Amygdala (tissue), 56 donors: ENCODE measurements around the gene C1orf210.

Source experiments
- DNase-seq, 56 donors: peaks; one replicate each; lab custom pipeline; 2025; lab: John Stamatoyannopoulos, UW

Gene C1orf210

DNA sequence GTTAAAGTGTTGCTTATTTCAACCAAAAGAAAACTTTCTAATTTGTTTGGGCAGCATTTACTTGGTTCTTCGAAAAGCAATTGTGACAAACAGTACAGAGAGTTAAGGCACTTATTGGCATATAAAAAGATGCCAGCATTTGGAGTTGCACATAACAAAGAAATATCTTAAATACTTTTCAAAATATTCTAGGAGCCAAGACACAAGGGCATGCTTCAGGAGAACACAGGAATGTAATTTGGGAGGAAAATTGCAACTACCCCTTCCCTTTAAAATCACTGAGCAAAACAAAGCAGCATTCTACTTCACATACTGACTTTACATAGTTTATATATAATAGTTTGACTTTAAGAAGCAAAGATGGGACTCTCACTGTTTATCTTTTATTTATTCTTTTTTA lies 10.8 kb upstream of the C1orf210 start:
- no peak for DNase-seq

DNA sequence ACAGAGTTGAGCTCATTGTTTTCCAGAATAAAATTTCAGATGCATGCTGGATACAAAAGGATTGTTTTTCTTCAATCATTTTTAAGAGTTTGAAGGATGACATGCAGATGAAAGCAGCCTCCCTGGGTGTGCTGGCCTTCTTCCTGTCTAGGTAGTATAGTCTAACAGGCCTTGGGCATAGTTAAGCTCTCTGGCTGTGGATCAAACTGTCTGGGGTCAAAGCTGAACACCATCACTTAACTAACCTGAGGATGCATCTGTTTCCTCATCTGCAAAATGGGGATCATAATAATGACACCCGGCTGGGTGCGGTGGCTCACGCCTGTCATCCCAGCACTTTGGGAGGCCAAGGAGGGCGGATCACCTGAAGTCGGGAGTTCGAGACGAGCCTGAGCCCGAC lies 9.4 kb upstream of the C1orf210 start:
- peak in 1 of 56 donors; percentile 65 for DNase-seq

DNA sequence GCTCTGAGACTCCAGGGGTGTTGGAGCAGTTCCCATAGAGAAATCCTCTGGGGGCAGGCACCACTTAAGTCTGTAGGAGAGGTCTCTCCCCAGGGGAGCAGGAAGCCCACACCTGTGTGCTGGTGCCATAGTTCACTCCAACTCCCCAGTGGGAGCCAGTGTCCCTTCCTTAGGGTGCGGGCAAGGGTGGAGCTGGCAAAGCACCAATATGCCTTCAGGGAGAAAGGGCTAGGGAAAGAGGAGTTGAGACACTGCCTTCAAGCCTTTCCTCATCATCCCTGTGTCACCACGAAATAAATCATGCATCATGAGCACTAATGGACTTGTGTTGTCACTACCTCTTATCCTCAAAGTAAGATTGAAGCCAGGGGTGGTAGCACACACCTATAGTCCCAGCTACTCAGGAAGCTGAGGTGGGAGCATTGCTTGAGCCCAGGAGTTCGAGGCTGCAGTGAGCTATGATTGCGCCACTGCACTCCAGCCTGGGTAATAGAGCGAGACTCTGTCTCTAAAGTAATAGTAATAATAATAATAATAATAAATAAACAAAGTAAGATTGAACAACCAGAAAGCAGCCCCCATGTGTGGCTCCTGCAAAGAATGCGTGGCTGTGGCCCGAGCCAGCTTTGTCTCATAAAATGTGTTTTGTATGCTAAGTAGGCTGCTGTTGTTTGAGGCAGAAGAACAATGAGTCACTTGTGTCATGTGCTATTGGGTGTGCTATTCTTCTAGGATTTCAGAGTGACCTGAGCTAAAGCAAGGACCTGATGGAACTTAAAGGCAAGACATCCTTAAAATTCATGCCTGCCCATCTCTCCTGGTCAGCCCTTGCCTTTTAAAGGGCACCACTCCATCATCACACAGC lies 8.7 kb upstream of the C1orf210 start:
- DNase-seq: peak in 43 of 56 donors; percentile 8 to 87 (median 48)

DNA sequence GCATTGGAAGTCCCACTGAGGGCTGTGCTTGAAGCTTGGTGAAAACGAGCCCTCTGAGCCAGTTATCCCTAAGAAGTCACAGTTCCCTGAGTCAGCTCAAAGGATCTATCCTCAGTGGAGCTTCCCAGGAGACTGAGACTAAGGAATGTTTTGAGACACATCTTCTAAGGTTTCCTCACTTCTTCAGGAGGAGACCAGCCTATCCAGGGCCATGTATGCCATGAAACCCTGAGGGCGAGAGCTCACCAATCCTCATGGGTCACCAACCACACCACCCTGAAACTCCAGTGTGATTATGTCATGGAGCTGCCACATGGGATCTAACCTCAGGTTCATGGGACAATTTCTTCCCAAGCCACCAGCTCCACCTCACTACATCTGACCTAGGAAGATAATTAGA lies 7.8 kb upstream of the C1orf210 start:
- DNase-seq: no peak

DNA sequence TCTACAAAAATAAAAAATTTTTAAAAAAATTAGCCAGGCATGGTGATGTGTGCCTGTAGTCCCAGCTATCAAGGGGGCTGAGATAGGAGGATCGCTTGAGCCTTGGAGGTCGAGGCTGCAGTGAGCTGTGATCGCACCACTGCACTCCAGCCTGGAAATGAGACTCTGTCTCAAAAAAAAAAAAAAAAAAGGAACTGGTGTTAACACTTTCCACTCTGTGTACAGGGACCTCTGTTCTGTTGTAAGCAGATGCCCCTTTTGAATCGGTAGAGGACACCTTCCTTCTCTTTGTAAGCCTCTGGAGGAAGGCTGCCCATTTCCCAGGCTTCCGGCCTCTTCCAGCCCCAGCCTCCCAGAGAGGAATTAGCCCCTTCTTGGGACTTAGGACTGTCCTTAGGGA lies 7.3 kb upstream of the C1orf210 start:
- no peak for DNase-seq

DNA sequence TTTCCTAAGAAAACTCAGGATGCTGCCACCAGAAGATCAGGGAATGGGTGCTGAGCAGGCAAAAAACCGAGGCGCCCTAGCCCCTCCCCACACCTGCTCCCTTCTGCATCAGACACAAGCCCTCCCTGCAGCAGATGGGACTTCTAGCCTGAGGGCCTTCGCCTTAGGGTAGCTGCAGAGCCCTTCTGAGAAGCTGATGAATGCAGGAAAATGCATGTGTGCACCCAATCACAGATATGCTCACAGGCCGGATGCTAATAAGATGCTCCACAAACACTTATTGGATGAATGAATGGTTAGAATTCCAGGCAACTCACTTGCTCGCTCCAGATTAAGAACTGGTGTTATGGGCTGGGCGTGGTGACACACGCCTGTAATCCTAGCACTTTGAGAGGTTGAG lies 6.8 kb upstream of the C1orf210 start:
- DNase-seq: no peak

DNA sequence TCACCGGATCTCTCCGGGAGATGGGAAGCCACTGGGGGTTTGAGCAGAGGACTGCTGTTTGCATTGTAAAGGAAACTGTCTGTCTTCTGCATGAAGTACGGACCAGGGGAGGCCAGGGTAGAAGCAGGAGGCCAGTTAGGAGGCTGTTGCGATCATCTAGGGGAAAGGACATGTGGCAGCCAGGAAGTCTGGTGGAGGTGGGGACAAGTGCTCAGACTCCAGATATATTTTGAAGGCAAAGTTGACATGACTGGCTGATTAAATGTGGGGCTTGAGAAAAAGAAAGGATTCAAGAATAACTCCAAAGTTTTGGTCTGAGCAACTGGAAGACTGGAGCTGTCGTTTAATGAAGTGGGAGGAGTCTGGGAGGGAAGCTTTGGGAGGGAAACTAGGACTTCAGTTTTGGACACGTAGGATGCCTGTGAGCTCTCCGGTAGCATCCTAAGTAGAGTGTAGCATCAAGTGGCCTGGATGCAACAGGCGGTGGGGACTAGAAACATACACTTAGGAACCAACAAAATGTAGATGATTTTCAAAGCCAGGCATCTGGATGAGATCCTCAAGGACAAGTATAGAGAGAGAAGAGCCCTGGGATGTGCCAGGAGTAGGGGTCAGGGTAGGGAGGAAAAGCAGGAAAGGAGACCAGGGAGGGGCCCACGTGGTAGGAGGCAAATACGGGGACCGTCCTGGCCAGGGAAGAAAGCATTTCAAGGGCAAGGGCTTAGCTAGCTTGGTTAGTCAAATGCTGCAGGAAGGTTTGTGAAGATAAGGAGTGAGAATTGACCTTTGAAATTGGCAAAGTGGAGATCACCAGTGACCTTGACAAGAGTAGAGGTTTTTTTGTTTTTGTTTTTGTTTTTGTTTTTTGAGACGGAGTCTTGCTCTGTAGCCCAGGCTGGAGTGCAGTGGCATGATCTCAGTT lies 3.7 kb upstream of the C1orf210 start:
- DNase-seq: no peak

DNA sequence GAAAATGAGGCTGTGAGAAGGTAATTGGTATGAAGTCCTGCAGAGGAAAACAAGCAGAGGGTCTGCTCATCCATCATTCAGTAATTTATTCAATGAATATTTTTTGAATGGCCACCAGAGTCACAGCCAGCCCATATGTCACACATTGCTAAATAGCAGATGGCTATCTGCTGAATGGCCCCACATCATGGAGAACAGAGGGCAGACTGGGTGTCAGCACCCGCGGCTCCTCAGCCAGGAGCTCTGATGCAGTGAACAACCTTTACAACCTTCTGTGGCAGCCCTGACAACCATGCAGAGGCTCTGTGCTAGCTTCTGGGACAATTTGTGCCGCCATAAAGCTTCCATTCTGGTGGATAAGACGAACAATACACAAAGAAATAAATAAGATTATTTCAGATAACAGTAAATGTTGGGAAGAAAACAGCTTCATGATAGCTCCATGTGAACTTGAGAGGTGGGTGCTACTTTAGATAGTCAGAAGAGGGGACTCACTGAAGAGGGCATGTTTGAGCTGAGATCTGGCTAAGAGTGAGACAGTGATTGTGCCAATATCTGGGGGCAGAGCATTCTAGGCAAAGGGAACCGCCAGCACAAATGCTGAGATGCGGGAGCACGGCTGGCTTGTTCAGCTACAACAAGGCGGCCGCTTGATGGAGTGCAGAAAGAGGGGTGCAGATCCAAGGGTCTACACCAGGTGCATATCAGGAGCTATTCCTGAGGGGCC lies 2.8 kb upstream of the C1orf210 start:
- DNase-seq: peak in 1 of 56 donors; percentile 19

DNA sequence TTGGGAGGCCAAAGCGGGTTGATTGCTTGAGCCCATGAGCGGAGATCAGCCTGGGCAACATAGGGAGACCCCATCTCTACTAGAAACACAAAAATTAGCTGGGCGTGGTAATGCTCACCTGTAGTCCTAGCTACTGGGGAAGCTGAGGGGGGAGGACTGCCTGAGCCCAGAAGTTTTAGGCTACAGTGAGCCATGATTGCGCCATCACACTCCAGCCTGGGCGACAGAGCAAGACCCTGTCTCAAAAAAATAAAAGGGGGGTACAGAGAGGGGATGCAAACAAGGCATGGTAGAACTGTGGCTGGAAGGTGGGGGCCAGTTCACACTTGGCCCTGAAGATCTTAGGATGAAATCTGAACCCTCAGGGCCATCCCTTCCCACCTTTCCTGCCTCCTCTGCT lies 1.2 kb upstream of the C1orf210 start:
- DNase-seq: no peak

DNA sequence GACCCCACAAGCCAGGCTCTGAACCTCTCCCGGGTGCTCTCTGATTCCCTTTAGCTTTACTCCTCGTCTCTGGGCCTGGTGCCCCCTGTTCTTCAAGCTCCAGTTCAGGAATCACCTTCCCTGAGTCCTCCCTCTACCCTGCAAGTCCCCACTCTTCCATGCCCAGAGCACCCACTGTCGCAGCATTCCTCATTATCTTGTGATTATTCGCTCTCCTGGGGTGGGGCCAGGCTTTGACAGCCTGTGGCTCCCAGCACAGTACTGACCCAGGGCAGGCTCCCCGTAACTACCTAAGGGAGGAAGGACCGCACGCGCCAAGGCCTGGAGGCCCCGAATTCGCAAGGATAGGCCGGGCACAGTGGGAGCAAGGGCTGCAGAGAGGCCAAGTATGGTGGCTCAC lies 734 bp upstream of the C1orf210 start:
- DNase-seq: no peak

DNA sequence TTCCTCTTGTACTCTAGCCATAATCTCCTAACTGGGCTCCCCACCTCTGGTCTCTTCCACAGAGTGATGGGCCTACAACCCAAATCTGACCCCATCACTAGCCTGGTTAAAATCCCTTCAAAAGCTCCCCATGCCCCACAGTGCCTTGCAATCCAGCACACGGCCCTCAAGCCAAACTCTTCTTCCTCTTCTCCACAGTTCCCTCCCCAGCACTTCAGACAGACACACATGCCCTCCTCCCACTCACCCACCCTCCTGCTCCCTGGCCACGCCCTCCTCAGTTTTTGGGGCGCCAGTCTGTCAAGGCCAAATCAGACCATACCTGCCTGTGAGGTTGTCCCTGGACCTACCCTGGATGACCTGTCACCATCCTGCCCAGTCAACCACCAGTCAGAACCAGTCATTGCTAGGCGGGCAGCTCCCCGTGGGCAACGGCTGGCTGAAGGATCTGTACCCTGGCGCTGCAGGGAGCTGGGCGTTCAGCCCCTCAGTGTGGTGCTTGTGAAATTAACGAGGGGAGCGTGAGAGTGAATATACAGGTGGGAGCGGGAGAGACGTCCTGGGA lies 753 bp downstream of the C1orf210 start:
- DNase-seq: no peak

DNA sequence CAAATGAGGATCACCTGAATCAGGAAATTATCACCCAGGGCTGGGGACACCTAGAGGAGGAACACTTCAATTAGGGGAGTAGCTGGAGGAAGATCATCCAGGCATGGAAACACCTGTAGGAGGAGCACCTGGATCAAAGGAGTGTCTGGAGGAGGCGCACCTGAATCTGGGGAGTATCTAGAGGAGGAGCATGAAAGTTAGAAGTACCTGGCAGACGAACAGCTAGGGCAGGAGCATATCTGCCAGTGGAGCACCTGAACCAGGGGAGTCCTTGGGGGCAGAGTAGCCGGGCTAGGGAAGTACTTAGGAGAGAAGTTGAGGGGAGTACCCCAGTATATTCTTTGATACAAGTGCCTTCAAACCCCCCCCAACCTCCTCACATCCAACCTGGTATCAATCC lies 1.3 kb downstream of the C1orf210 start:
- no peak for DNase-seq

DNA sequence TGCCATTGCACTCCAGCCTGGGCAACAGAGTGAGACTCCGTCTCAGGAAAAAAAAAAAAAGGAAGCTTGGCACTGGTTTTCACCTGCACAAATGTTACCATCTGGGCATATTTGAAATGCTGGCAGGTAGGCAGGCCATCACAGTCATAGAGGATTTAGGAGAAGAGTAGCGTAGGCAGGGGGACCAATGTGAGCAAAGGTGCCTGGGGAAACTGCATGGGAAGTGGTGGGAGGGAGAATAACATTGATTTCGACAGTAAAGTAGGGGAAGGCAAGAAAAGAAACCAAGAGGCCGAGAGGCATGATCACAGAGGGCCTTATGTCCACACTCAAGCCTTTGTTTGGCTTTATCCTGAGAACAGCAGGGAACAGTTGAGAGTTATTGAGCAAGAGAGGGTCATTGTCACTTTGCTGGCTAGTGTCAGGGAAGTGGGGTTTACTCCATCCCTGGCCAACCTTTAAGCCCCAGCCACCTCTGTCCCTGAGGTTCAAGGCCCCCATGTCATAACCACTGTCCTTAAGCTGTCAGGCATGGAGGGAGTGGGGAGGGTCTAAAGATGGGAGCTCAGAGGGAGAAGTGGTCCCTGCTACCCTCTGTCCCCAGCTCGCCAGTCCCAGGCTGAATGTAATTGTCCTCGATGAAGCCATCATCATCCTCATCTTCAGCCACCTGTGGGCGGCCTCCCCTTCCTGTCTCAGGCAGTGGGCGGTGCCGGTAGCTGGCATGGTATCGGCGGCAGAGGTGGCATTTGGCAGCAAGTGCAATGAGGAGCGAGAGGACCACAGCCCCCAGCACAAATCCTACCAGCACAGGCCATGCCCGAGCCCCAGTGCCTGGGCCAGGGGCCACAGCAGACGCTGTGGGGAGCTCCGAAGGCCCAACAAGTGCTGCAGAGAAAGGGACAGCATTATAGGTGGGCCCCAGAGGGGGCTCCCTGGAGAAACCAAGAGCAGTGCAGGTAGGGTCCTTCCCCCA lies 2.9 kb downstream of the C1orf210 start:
- DNase-seq: peak in 2 of 56 donors; percentile 15 to 30

DNA sequence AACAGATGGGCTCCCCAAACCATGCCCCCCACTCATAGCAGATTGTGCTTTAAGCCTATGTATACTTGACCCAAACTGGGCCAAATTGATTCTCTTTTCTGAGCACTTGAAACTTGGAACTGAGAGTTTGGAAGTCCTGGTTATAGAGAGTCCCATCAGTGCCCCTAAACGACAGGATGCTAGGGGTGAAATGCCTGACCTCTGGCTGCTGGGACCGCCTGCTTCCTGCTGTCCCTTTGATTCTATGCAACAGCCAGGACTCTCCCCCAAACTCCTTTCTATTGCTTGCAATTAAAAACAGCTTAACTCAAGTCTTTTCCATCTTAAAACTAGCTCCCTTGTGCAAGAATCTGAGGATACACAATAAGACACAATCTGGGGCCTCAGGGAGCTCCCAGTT lies 4.7 kb downstream of the C1orf210 start:
- DNase-seq: no peak

DNA sequence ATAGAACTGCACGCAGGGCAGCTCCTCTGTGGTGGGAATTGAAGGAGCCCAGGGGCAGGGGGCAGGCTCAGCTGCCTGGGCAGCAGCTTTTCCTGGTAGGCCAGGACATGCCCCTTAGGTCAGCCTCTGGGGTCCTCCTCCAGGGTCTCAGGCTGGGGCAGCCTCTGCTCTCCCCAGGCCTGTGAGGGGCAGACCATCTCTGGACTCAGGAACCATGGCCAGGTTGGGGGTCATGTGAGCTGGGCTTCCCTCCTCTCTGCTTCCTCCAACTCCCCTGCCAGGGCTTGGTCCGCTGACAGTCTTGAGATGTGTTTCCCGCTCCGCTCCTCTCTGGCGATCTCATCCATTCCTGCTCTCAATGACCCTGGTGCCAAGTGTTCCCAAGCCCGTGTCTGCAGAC lies 5.7 kb downstream of the C1orf210 start:
- DNase-seq: no peak

DNA sequence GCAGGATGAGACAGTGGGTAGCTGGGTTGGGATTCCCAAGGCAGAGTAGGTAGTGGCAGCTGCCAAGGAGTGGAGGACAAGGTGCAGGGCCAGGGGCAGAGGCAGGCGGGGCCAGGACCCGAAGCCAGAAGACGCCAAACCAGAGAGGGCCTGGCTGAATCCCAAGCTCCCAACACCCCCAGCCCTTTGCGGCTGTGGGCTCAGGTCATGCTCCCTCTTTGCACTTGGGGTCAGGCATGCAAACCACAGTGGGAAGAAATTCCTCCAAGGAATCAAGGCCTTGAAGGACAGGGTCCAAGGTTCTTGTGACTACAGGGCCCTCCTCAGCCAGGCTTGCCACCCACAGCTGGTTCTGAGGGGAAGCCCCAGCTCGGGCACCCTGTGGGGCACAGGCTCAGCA lies 6.2 kb downstream of the C1orf210 start:
- DNase-seq: no peak

DNA sequence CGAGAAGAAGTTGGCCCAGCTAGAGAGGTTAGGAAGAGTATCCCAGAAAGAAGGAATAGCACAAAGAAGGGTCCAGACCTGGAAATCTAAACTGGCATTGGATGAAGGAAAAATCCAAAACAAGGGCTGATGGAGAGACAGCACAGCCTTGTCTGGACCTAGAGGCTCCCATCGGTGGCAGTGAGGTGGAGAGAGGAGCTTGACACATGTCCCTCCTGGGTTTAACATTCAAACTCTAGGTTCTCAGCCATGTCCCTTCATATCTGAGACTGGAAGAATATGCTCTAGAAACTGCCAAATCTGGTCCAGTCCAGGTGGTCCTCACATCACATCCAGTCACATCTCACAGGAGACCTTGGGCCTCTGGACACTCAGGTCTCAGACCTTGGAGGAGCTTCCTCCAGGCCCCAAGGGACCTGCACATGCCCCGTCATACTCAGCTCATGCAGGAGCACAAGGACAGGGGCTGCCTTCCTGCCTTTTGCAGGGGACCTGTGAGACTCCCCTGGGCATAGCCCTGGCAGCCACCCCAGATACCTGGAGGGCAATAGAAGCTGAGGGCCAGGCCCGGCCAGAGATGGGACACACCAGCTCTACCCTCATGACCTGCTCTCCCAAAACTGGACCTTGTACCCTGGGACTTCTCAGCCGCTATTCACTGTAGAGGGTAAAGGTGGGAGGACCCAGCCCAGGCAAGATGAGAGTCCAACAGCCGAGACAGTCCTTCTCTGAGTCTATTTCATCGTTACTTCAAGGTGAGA lies 8.1 kb downstream of the C1orf210 start:
- DNase-seq: no peak

DNA sequence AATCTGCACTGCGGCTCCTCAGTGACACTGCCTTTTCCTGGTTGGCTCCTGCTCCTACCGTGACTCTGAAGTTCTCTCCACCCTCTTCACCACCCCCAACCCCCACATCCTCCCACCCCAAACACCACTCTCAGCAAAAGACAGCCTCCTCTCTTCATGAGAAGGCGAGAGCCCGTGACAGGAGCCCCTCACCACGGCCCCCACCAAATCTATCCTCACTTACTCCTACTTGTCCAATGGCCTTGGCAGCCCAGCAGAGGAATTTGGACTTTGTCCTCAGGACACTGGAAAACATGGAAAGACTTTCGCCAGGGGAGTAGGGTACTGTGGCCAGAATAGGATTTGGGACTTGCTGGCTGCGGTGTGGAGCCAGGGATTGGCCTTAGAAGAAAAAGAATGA lies 8.7 kb downstream of the C1orf210 start:
- no peak for DNase-seq
